C4-2B (cell line): Measurements from ENCODE around the gene ARL8B.
"Not testable (repeated sequence)": the region's sequence is repeated elsewhere in the genome, so short reads cannot be mapped to it uniquely, and the experiment has no call there.

ENCODE experiments used
- H3K27ac ChIP-seq: fragments of 450-650 bp; 2 replicates; pipeline ENCODE4 v1.5.1; 2017
- CTCF ChIP-seq: fragments of 450-650 bp; conservative IDR thresholded peaks from 2 replicates; pipeline ENCODE4 v1.5.1; 2017; ENCODE audit warnings: mild to moderate bottlenecking
- ZFX ChIP-seq: fragments of 450-650 bp; IDR thresholded peaks from 2 replicates; pipeline ENCODE4 v1.6.1; 2017

Gene ARL8B

GRCh38 chr3:5096336-5097008 lies 25.6 kb upstream of the ARL8B start:
- TF ChIP-seq CTCF (no peak), ZFX (no peak)

GRCh38 chr3:5098346-5098745 lies 23.7 kb upstream of the ARL8B start:
- no peak overlapping the region for H3K27ac ChIP-seq
- no peak for TF ChIP-seq ZFX
- no peak for TF ChIP-seq CTCF

More at GRCh38 chr3:5096336-5097008, 25.6 kb upstream of the ARL8B start:
- H3K27ac ChIP-seq: no peak overlapping the region

- TF ChIP-seq CTCF (no peak), ZFX (no peak)
- H3K27ac ChIP-seq: no peak overlapping the region
Observed at GRCh38 chr3:5102532-5102931, 19.6 kb upstream of the ARL8B start.

DNA sequence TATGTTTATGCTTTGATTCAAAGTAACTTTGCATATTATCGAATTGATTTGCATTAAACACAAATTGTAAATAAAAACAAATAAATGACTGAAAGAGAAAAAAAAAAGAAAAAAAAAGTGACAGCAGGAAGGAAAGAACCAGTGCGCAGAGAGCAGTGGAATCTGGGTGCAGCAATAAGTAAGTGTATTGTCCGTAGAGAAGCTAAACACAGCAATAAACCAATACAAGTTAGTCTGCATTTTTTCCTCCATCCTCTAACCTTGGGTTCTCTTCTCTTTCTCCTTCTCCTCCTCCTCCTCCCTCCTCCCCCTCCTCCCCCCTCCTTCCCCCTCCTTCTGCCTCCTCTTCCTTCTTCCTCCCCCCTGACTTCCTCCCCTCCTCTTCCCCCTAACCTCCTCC lies 18.3 kb upstream of the ARL8B start:
- H3K27ac ChIP-seq: no peak overlapping the region
- TF ChIP-seq CTCF: no peak
- no peak for TF ChIP-seq ZFX

GRCh38 chr3:5105050-5105449 lies 17.0 kb upstream of the ARL8B start:
- no peak for TF ChIP-seq ZFX
- TF ChIP-seq CTCF: no peak

GRCh38 chr3:5106371-5106770 lies 15.7 kb upstream of the ARL8B start:
- not testable (repeated sequence) for H3K27ac ChIP-seq

More at GRCh38 chr3:5105050-5105449, 17.0 kb upstream of the ARL8B start:
- no peak overlapping the region for H3K27ac ChIP-seq

- not testable (repeated sequence) for H3K27ac ChIP-seq
Observed at GRCh38 chr3:5106933-5107334, 15.2 kb upstream of the ARL8B start.

- TF ChIP-seq CTCF (no peak), ZFX (no peak)
- H3K27ac ChIP-seq: no peak overlapping the region
Observed at GRCh38 chr3:5110337-5110736, 11.8 kb upstream of the ARL8B start.
